DOHH2 (cell line): Measurements from ENCODE around the gene IPO11.

Experiments
- H3F3A ChIP-seq: fragments of 200-600 bp; sonication (generic), shearing (Covaris generic); 2 replicates; pipeline ENCODE4 v1.6.0; 2016; ENCODE audit warnings: antibody characterized with exemption, mild to moderate bottlenecking; ENCODE audit not compliant: control insufficient read depth, insufficient read depth
- H3K27ac ChIP-seq: fragments of 200-600 bp; sonication (generic); 2 replicates; pipeline ENCODE4 v1.5.1; 2014; ENCODE audit warnings: low read depth, mild to moderate bottlenecking, low read length, moderate library complexity
- H3K27me3 ChIP-seq: fragments of 200-600 bp; sonication (generic); 2 replicates; pipeline ENCODE4 v1.6.1; 2014; ENCODE audit warnings: mild to moderate bottlenecking, low read length, mixed read lengths; ENCODE audit not compliant: control insufficient read depth
- H3K36me3 ChIP-seq: fragments of 200-600 bp; sonication (generic); 2 replicates; pipeline ENCODE4 v1.6.1; 2014; ENCODE audit warnings: mild to moderate bottlenecking, low read length, moderate library complexity, mixed read lengths; ENCODE audit not compliant: control insufficient read depth
- H3K4me1 ChIP-seq: fragments of 200-600 bp; sonication (generic); 2 replicates; pipeline ENCODE4 v1.6.1; 2014; ENCODE audit warnings: mild to moderate bottlenecking, low read length, mixed read lengths; ENCODE audit not compliant: control insufficient read depth
- H3K4me2 ChIP-seq: fragments of 200-600 bp; sonication (generic); 2 replicates; pipeline ENCODE4 v1.6.0; 2014; ENCODE audit warnings: mild to moderate bottlenecking, low read length, moderate library complexity
- H3K4me3 ChIP-seq: fragments of 200-600 bp; sonication (generic); 2 replicates; pipeline ENCODE4 v1.5.1; 2014; ENCODE audit warnings: mild to moderate bottlenecking, low read length, mixed read lengths
- H3K79me2 ChIP-seq: fragments of 200-600 bp; sonication (generic); 2 replicates; pipeline ENCODE4 v1.6.1; 2014; ENCODE audit warnings: mild to moderate bottlenecking, low read length, mixed read lengths; ENCODE audit not compliant: control insufficient read depth
- H3K9me2 ChIP-seq: fragments of 200-600 bp; sonication (generic); replicated peaks from 2 replicates; pipeline ENCODE4 v1.6.1; 2014; ENCODE audit warnings: mild to moderate bottlenecking, low read length, mixed read lengths; ENCODE audit not compliant: control insufficient read depth
- H3K9me3 ChIP-seq: fragments of 200-600 bp; sonication (generic); 2 replicates; pipeline ENCODE4 v1.6.1; 2014; ENCODE audit warnings: antibody characterized with exemption, low read length, mixed read lengths; ENCODE audit not compliant: control insufficient read depth, insufficient read depth
- H4K20me1 ChIP-seq: fragments of 200-600 bp; sonication (generic); 2 replicates; pipeline ENCODE4 v1.6.0; 2014; ENCODE audit warnings: low read depth, mild to moderate bottlenecking, antibody characterized with exemption, low read length, moderate library complexity; ENCODE audit not compliant: control insufficient read depth, insufficient read depth
- CTCF ChIP-seq: fragments of 200-600 bp; sonication (generic); IDR thresholded peaks from one replicate; pipeline ENCODE4 v1.5.1; 2014; ENCODE audit warnings: antibody characterized with exemption, mild to moderate bottlenecking, low read depth, low read length; ENCODE audit not compliant: poor library complexity, severe bottlenecking
- EZH2phosphoT487 ChIP-seq: fragments of 200-600 bp; sonication (generic); IDR thresholded peaks from 2 replicates; pipeline ENCODE4 v1.6.1; 2017; ENCODE audit warnings: borderline replicate concordance, mild to moderate bottlenecking, antibody characterized with exemption, low read length, moderate library complexity, mixed read lengths

Gene IPO11

DNA sequence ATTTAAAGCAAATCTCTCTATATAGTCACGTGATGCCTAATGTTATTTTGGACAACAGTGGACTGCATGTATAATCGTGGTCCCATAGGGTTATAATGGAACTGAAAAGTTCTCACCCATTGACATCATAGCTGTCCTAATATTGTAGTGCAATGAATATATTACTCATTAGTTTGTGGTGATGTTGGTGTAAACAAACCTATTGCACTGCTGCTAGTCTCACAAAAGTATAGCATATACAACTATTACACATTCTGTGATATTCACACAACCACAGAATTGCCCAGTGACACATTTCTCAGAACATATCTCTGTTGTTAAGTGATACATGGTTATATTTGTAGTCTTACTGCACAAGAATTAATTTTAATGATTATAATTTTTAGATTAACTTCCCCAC lies 37.7 kb downstream of the IPO11 start:
- Histone ChIP-seq H3K36me3 (peaks cover 40% of the 10 kb centered on the region), H3K79me2 (peaks cover 7% of the 10 kb centered on the region), H3K4me3 (no peak overlapping the region), H3K4me2 (no peak overlapping the region), H3K4me1 (no peaks in the 10 kb centered on the region), H3F3A (no peaks in the 10 kb centered on the region), H3K9me2 (no peaks in the 10 kb centered on the region), H4K20me1 (no peaks in the 10 kb centered on the region), H3K27me3 (no peaks in the 10 kb centered on the region), H3K27ac (no peak overlapping the region), H3K9me3 (no peaks in the 10 kb centered on the region)
- no peak for TF ChIP-seq EZH2phosphoT487
- no peak for TF ChIP-seq CTCF

- H3K27ac ChIP-seq = no peak overlapping the region
- 0 out of 2 replicates have a peak, but pooled peaks cover 12% of the 10 kb centered on the region for H3F3A ChIP-seq
- no peak for TF ChIP-seq CTCF
- no peak for TF ChIP-seq EZH2phosphoT487
Measured at GRCh38 chr5:62457071-62457470, 44.5 kb downstream of the IPO11 start.

DNA sequence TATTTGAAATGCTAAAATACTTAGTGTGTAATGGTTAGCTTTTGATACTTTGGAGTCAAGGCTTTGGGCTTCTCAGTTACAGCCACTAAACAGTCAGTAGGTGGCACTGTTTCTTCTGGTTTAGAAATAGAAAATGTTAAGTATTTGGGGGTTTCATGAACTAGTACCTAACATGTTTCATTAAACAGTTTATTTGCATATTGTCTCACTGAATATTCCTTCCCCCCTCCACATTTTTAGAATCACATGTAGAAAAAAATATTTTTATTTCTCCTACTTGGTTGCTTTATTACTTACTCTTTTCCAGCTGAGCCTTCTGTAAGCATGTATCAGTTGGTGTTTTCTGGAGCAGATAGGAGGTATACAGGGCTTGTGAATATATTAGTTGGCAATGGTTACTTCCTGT lies 48.0 kb downstream of the IPO11 start:
- H3K9me3 ChIP-seq = no peaks in the 10 kb centered on the region
- H4K20me1 ChIP-seq = 0 out of 2 replicates have a peak, but pooled peaks cover 3% of the 10 kb centered on the region
- H3K27me3 ChIP-seq = no peaks in the 10 kb centered on the region

More at GRCh38 chr5:62457071-62457470, 44.5 kb downstream of the IPO11 start:
- Histone ChIP-seq H3K4me3 (no peak overlapping the region), H3K4me2 (no peak overlapping the region), H3K9me2 (no peaks in the 10 kb centered on the region), H3K4me1 (peaks cover 9% of the 10 kb centered on the region), H3K9me3 (no peaks in the 10 kb centered on the region), H3K79me2 (peaks cover 13% of the 10 kb centered on the region), H3K27me3 (no peaks in the 10 kb centered on the region), H3K36me3 (peaks cover 15% of the 10 kb centered on the region), H4K20me1 (0 out of 2 replicates have a peak, but pooled peaks cover 3% of the 10 kb centered on the region)

More for the DNA sequence above, 48.0 kb downstream of the IPO11 start:
- 0 out of 2 replicates have a peak, but pooled peaks cover 16% of the 10 kb centered on the region for H3F3A ChIP-seq
- H3K79me2 ChIP-seq = peaks cover 22% of the 10 kb centered on the region
- peak; percentile 84 for TF ChIP-seq CTCF
- TF ChIP-seq EZH2phosphoT487 = no peak
- no peak overlapping the region for H3K4me3 ChIP-seq
- H3K9me2 ChIP-seq = no peaks in the 10 kb centered on the region
- H3K4me2 ChIP-seq = 0 out of 2 replicates have a peak overlapping the region, but pooled peaks have one; percentile 14
- peaks cover 12% of the 10 kb centered on the region for H3K36me3 ChIP-seq
- H3K4me1 ChIP-seq = peaks cover 9% of the 10 kb centered on the region
- H3K27ac ChIP-seq = no peak overlapping the region
